H9 (cell line): ENCODE results near the gene CLEC4C. TPM values are rescaled to one million over a fixed set of nuclear protein-coding genes. Genes with fewer than 3 reads are reported as not detected.

Experiments used
- DNase-seq: peaks from one replicate; pipeline ENCODE4 v3.0.0-alpha.2; 2017
- H2AFZ ChIP-seq: one replicate; pipeline ENCODE4 v1.6.1; 2013; ENCODE audit warnings: mild to moderate bottlenecking, low read length, control low read depth, moderate library complexity
- H2AK5ac ChIP-seq: 2 replicates; pipeline ENCODE4 v1.6.1; 2013; ENCODE audit warnings: low read length, control low read depth, mixed read lengths; ENCODE audit not compliant: insufficient read length
- H2BK120ac ChIP-seq: one replicate; pipeline ENCODE4 v1.6.1; 2013; ENCODE audit warnings: low read depth, mild to moderate bottlenecking, low read length, control low read depth, inconsistent platforms; ENCODE audit not compliant: poor library complexity, severe bottlenecking
- H2BK12ac ChIP-seq: 2 replicates; pipeline ENCODE4 v1.6.1; 2013; ENCODE audit warnings: low read length, control low read depth, mixed read lengths, low read depth; ENCODE audit not compliant: insufficient read length
- H2BK15ac ChIP-seq: 2 replicates; pipeline ENCODE4 v1.6.1; 2013; ENCODE audit warnings: low read depth, low read length, control low read depth
- H2BK20ac ChIP-seq: one replicate; pipeline ENCODE4 v1.6.1; 2013; ENCODE audit warnings: low read depth, mild to moderate bottlenecking, low read length, control low read depth, inconsistent platforms; ENCODE audit not compliant: poor library complexity, severe bottlenecking
- H2BK5ac ChIP-seq: 2 replicates; pipeline ENCODE4 v1.6.1; 2013; ENCODE audit warnings: low read length, control low read depth, mixed read lengths; ENCODE audit not compliant: insufficient read length
- H3K14ac ChIP-seq: 2 replicates; pipeline ENCODE4 v1.6.1; 2013; ENCODE audit warnings: low read length, control low read depth; ENCODE audit not compliant: insufficient read depth
- H3K18ac ChIP-seq: 2 replicates; pipeline ENCODE4 v1.6.1; 2013; ENCODE audit warnings: low read depth, mild to moderate bottlenecking, mixed read lengths, low read length, control low read depth; ENCODE audit not compliant: insufficient read length
- H3K23ac ChIP-seq: 2 replicates; pipeline ENCODE4 v1.6.1; 2013; ENCODE audit warnings: low read length, control low read depth, mixed read lengths, low read depth; ENCODE audit not compliant: insufficient read length
- H3K23me2 ChIP-seq: 2 replicates; pipeline ENCODE4 v1.6.1; 2013; ENCODE audit warnings: low read depth, mild to moderate bottlenecking, mixed read lengths, low read length, control low read depth; ENCODE audit not compliant: insufficient read length, poor library complexity, severe bottlenecking
- H3K27ac ChIP-seq: 2 replicates; pipeline ENCODE4 v1.5.1; 2013; ENCODE audit warnings: low read length, control low read depth, mixed read lengths, low read depth; ENCODE audit not compliant: insufficient read length
- H3K27me3 ChIP-seq: 2 replicates; pipeline ENCODE4 v1.6.1; 2013; ENCODE audit warnings: low read length, control low read depth, inconsistent platforms; ENCODE audit not compliant: insufficient read depth
- H3K4ac ChIP-seq: 2 replicates; pipeline ENCODE4 v1.6.1; 2013; ENCODE audit warnings: low read depth, mild to moderate bottlenecking, control low read depth, inconsistent platforms, low read length, moderate library complexity
- H3K4me1 ChIP-seq: 2 replicates; pipeline ENCODE4 v1.6.1; 2013; ENCODE audit warnings: low read length, control low read depth, inconsistent platforms; ENCODE audit not compliant: insufficient read depth
- H3K4me2 ChIP-seq: 2 replicates; pipeline ENCODE4 v1.6.1; 2013; ENCODE audit warnings: low read length, control low read depth, mixed read lengths; ENCODE audit not compliant: insufficient read length, insufficient read depth
- H3K56ac ChIP-seq: 2 replicates; pipeline ENCODE4 v1.6.1; 2013; ENCODE audit warnings: low read depth, mild to moderate bottlenecking, mixed read lengths, low read length, control low read depth; ENCODE audit not compliant: insufficient read length
- H3K79me1 ChIP-seq: 2 replicates; pipeline ENCODE4 v1.6.1; 2013; ENCODE audit warnings: low read depth, mild to moderate bottlenecking, moderate library complexity, low read length, control low read depth, inconsistent platforms; ENCODE audit not compliant: insufficient read depth, poor library complexity, severe bottlenecking
- H3K79me2 ChIP-seq: 2 replicates; pipeline ENCODE4 v1.6.1; 2013; ENCODE audit warnings: low read length, control low read depth, inconsistent platforms; ENCODE audit not compliant: insufficient read depth
- H3K9ac ChIP-seq: 2 replicates; pipeline ENCODE4 v1.6.1; 2013; ENCODE audit warnings: low read length, control low read depth, mixed read lengths; ENCODE audit not compliant: insufficient read length; ENCODE audit errors: extremely low read depth
- H3K9me3 ChIP-seq: one replicate; pipeline ENCODE4 v1.6.1; 2013; ENCODE audit warnings: low read depth, low read length, inconsistent platforms; ENCODE audit not compliant: control insufficient read depth
- H3T11ph ChIP-seq: one replicate; pipeline ENCODE4 v1.6.1; 2013; ENCODE audit warnings: mild to moderate bottlenecking, low read length, control low read depth, inconsistent platforms
- H4K20me1 ChIP-seq: one replicate; pipeline ENCODE4 v1.6.1; 2013; ENCODE audit not compliant: control insufficient read depth, insufficient read length, insufficient read depth
- H4K5ac ChIP-seq: 2 replicates; pipeline ENCODE4 v1.6.1; 2013; ENCODE audit warnings: low read depth, mild to moderate bottlenecking, mixed read lengths, low read length, control low read depth; ENCODE audit not compliant: insufficient read length
- H4K8ac ChIP-seq: replicated peaks from 2 replicates; pipeline ENCODE4 v1.6.1; 2013; ENCODE audit warnings: low read length, control low read depth, mixed read lengths, low read depth; ENCODE audit not compliant: insufficient read length
- H4K91ac ChIP-seq: 2 replicates; pipeline ENCODE4 v1.6.1; 2013; ENCODE audit warnings: low read depth, mild to moderate bottlenecking, moderate library complexity, mixed read lengths, low read length, control low read depth; ENCODE audit not compliant: insufficient read length
- H3K27ac Mint-ChIP-seq, 3 experiments: 2 replicates in 2 of 3; 3 replicates in 1 of 3; pipeline ENCODE4 v1.8.0; 2020 to 2021; ENCODE audit warnings: mixed read lengths in 3 of 3, mild to moderate bottlenecking in 1 of 3, moderate library complexity in 1 of 3
- H3K27me3 Mint-ChIP-seq: 2 replicates; pipeline ENCODE4 v1.8.0; 2021; ENCODE audit warnings: low read depth, mild to moderate bottlenecking, moderate library complexity, mixed read lengths
- H3K36me3 Mint-ChIP-seq, 3 experiments: 2 replicates in 2 of 3; 3 replicates in 1 of 3; pipeline ENCODE4 v1.8.0; 2020 to 2021; ENCODE audit warnings: low read depth in 3 of 3, mixed read lengths in 3 of 3; ENCODE audit not compliant: insufficient read depth in 1 of 3
- H3K4me1 Mint-ChIP-seq, 2 experiments: 2 replicates each; pipeline ENCODE4 v1.8.0; 2020; ENCODE audit warnings: mixed read lengths in 2 of 2
- H3K4me3 Mint-ChIP-seq, 2 experiments: 2 replicates in 1 of 2; 3 replicates in 1 of 2; pipeline ENCODE4 v1.8.0; 2020 to 2021; ENCODE audit warnings: mild to moderate bottlenecking in 2 of 2, mixed read lengths in 2 of 2, moderate library complexity in 1 of 2
- H3K9me3 Mint-ChIP-seq, 2 experiments: 2 replicates in 1 of 2; 3 replicates in 1 of 2; pipeline ENCODE4 v1.8.0; 2020; ENCODE audit warnings: mild to moderate bottlenecking in 2 of 2, mixed read lengths in 2 of 2, moderate library complexity in 1 of 2
- CTCF ChIP-seq: fragments of 200-600 bp; sonication (generic); conservative IDR thresholded peaks from 3 replicates; pipeline ENCODE4 v1.8.0; 2021; ENCODE audit warnings: antibody characterized with exemption, mild to moderate bottlenecking
- WGBS: extraction: QIAGEN DNeasy Blood & Tissue Kit; methylation state at CpG from one replicate; pipeline ENCODE4 v1.1.7; 2013; ENCODE audit warnings: missing lambda C conversion rate, low lambda C conversion rate, mixed read lengths; ENCODE audit not compliant: insufficient read length; ENCODE audit errors: extremely low coverage; 5-methylcytosine and 5-hydroxymethylcytosine counted together
- total RNA-seq: library from RNA; stranded (reverse); gene quantifications from 2 replicates; pipeline ENCODE4 v1.2.1, GENCODE V29; 2021

Gene CLEC4C
- total RNA-seq, 1 experiment from 2014 or later = 0.26 TPM

- no CpG with 5 or more reads among the region's 9 CpGs for WGBS
- H3K9me3 Mint-ChIP-seq = no peaks in the 10 kb centered on the region; a peak in 1 of 5 replicates
- Histone ChIP-seq H3K14ac (no peak overlapping the region), H3K23me2 (no peaks in the 10 kb centered on the region), H2AFZ (no peak overlapping the region), H4K8ac (no peak overlapping the region), H4K91ac (no peak overlapping the region), H2BK20ac (no peak overlapping the region), H3K23ac (no peak overlapping the region), H4K20me1 (no peaks in the 10 kb centered on the region), H3K4ac (no peak overlapping the region), H2AK5ac (no peak overlapping the region), H3K9me3 (no peaks in the 10 kb centered on the region), H2BK5ac (no peak overlapping the region), H3K4me2 (no peak overlapping the region), H3K79me2 (no peaks in the 10 kb centered on the region), H3K27me3 (no peaks in the 10 kb centered on the region), H3K4me1 (no peaks in the 10 kb centered on the region; the same call in 1 of the 2 replicates), H2BK120ac (no peak overlapping the region), H3K27ac (no peak overlapping the region), H2BK15ac (no peak overlapping the region), H3T11ph (no peak overlapping the region), H2BK12ac (no peak overlapping the region), H3K56ac (no peak overlapping the region), H3K79me1 (no peaks in the 10 kb centered on the region), H4K5ac (no peak overlapping the region), H3K18ac (no peak overlapping the region), H3K9ac (no peak overlapping the region)
- no peak for DNase-seq
- no peaks in the 10 kb centered on the region for H3K27me3 Mint-ChIP-seq
- peak overlapping the region; percentile 96 to 98 (median 96) for H3K27ac Mint-ChIP-seq
- no peaks in the 10 kb centered on the region; a peak in 1 of 7 replicates for H3K36me3 Mint-ChIP-seq
- no peak for TF ChIP-seq CTCF
- H3K4me3 Mint-ChIP-seq = peak overlapping the region in 1 of 2 experiments; percentile 38; a peak in 2 of 5 replicates
- peaks cover 30% of the 10 kb centered on the region in 2 experiments for H3K4me1 Mint-ChIP-seq
Observed at GRCh38 chr12:7758766-7759140, 11.6 kb upstream of the CLEC4C start.
